HFF-Myc (cell line): ENCODE data around the gene SPAG6.
"Not testable (repeated sequence)": the region's sequence is repeated elsewhere in the genome, so short reads cannot be mapped to it uniquely, and the experiment has no call there.

Experiments
- DNase-seq: peaks from one replicate; pipeline ENCODE4 v3.0.0-alpha.2; 2011; ENCODE audit warnings: low read depth; ENCODE audit errors: extremely low read depth
- H3K4me3 ChIP-seq: replicated peaks from 2 replicates; pipeline ENCODE4 v1.5.1; 2011; ENCODE audit warnings: low read depth, mild to moderate bottlenecking, control low read depth, low read length
- CTCF ChIP-seq: IDR thresholded peaks from 2 replicates; pipeline ENCODE4 v1.5.1; 2012; ENCODE audit warnings: mild to moderate bottlenecking, low read depth, low read length, control low read depth; ENCODE audit errors: missing control alignments

Gene SPAG6

GRCh38 chr10:22351131-22351703 lies 5.9 kb downstream of the SPAG6 start:
- no peak overlapping the region for H3K4me3 ChIP-seq
- TF ChIP-seq CTCF = no peak
- DNase-seq = no peak

- no peak overlapping the region for H3K4me3 ChIP-seq
- DNase-seq = no peak
- no peak for TF ChIP-seq CTCF
These were observed 11.1 kb downstream of the SPAG6 start for GRCh38 chr10:22356324-22356873.

GRCh38 chr10:22357770-22358169 lies 12.5 kb downstream of the SPAG6 start:
- DNase-seq, H3K4me3 ChIP-seq: not testable (repeated sequence)

- TF ChIP-seq CTCF = no peak
- no peak overlapping the region for H3K4me3 ChIP-seq
- DNase-seq = no peak
These were observed 18.0 kb downstream of the SPAG6 start for GRCh38 chr10:22363305-22363704.

- H3K4me3 ChIP-seq = no peak overlapping the region
- DNase-seq = no peak
- TF ChIP-seq CTCF = no peak
These were observed 19.3 kb downstream of the SPAG6 start for GRCh38 chr10:22364407-22365140.

- TF ChIP-seq CTCF = no peak
- no peak overlapping the region for H3K4me3 ChIP-seq
- DNase-seq = no peak
These were observed 19.9 kb downstream of the SPAG6 start for GRCh38 chr10:22365233-22365632.

GRCh38 chr10:22365644-22366434 lies 20.5 kb downstream of the SPAG6 start:
- no peak for TF ChIP-seq CTCF
- DNase-seq = peak; percentile 26
- no peak overlapping the region for H3K4me3 ChIP-seq
